ENCODE measurements around the gene MAPK4.

Gene MAPK4

DNA sequence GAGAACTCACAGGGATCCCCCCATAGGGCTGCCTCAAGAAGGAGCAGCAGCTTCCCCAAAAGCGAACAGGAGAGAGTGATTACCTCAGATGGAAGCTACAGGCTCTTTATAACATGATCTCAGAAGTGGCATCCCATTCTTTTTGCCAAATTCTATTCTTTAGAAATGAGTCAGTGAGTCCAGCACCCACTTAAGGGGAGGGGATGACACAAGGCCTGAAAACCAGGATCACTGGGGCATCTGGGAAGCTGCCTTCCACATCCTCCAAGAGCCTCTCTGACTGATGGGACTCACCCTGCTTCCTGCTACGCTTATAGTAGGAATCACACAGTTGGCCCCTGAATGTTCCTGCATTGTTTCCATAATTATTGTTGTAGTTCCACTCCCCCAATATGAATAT is 96.5 kb downstream of the MAPK4 start:
- no peak for DNase-seq

DNA sequence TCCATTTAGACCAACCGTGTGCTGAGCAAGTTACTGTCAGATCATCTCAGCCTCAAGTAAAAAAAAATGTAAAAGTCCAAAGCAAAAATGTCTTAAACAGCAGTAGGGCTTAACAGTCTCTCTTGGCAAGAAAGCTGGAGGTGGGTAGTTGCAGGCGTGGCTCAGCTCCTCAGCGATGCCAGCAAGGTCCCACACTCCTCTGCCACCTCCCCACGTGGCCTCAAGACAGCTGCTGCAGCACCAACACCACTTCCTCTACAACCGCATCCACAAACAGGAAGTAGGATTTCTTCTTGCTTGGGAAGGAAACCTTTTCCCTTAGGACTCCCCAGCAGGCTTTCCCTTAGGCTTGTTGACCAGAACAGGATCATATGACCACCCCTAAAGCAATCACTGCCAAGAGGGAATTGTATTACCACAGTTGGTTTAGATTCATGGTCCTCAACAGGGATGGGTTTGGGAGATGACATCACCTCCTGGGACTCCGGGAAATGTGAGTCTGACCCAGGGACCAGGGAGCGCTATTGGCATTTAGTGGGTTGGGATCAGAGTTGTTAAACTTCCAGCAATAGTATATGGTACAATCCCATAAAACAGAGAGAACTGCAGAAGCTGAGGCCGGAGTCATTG is 97.1 kb downstream of the MAPK4 start:
- no peak for DNase-seq

DNA sequence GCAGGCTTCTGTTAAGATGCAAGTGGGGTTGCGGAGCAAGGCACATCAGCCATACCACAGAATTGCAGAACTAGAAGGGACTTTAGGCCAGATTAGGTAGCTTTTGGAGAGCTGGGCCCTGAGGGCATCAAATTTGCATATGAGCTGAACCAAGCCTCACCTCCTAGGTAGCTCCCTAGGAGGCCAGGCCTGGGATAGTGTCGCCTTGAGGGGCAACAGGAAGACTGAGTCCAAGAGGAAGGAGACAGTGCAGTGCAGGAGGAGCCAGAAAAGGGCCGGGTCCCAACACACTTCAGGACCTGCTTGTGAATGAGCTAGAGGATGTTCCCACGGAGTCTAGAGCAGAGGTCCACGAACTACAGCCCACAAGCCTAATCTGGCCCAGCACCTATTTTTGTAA is 98.7 kb downstream of the MAPK4 start:
- no peak for DNase-seq

DNA sequence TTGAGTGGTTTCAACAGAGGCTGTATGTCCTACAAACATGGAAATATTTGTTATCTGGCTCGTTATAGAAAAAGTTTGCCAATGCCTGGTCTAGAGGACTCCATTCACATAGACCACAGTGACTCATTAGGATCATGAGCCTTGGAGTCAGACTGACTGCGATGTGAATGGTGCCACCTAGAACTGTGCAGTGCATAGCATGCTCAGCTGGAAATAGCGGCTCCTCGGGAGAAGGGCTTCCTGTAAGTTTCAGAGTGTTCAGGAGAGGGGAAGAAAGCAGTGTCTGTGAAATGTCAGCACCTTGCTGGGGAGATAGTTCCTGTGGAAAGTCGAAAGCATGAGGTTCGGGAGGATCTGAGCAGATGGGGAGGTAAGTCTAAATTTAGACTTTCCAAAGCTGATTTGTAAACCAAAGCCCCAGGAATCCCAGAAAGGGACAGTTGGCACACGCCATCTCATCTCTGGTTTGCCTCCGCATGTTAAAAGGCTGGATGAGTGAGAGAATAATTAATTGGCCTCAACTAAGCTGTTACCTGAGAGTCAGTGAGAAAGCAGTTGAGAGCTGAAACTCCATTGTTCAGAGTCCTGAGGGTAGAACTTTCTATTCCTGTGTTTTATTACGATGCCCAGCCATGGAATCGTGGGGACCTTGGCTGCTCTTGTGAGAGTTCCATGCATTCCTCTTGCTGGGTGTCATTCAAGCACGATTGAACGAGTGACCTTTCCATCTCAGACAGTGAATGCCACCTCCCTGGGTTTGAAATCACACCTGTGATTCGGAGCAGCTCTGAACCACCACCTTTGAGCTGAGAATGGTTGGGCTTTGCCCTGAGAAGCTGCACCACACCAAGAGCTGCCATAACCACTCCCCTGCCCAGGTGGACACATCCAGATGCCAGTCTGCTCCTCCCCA is 99.5 kb downstream of the MAPK4 start:
- no peak for DNase-seq

DNA sequence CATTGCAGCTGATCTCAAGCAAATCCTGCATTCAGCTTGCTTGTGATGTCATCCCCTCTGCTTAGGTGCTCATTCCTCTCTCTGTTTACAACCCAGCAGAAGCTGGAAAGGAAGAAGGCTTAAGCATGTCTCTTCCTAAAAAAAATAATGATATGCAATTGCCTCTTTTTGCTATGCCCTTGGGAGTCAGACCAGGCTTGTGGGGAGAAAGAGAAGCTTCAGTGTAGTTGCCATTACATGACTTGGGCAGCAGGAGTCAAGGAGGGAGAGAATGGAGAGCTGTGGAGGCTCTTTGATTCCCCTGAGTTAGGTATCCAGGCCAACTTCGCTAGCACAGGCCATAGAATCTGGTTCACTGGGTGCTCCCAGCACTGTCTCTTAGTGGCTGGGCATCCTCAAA is 101.1 kb downstream of the MAPK4 start:
- DNase-seq: no peak

DNA sequence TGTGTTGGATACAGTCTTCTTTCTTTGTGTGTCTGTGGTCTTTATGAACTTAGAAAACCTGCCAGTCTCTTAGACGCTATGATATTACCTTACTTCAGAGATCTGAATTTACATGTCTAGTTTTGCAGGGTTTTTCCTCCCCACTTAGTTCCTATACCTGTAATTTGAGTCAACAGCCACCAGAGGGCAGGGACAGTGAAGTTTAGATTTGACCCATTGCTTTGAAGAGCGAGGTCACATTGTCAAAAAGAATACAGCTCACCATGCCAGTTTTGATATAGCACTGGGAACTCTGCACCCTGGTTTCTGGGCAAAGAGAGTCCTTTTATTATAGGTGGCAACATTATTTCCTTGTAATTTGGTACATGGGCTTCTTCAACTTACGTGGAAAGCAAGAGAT is 102.3 kb downstream of the MAPK4 start:
- no peak for DNase-seq

DNA sequence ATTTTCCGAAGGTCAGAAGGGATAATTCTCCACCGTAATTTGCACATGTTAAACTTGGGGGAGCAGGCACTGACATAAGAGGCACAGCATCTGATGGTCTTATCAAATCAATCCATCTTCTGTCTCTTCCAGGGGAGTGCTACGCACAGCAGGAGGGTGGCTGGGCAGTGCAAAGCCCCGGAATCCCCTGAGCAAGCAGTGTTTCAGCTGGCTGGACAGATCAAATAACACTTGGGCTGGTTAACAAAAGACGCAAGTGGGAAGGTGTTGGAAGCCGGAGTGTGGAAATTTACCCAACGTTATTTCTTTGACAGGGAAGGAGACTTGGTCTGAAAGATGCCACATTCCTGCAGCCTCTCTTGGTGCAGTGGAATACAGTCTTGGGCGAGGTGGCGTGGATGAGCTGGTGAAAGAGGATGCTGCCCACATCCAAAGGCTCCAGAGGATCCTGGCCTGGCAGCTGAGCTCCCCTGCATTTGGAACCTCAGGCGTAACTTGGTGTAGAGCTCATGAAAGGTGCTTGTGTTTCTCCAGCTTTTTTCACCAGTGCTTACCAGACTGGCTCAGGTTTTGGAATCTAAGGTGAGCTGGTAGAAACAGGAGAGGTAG is 103.0 kb downstream of the MAPK4 start:
- no peak for DNase-seq

DNA sequence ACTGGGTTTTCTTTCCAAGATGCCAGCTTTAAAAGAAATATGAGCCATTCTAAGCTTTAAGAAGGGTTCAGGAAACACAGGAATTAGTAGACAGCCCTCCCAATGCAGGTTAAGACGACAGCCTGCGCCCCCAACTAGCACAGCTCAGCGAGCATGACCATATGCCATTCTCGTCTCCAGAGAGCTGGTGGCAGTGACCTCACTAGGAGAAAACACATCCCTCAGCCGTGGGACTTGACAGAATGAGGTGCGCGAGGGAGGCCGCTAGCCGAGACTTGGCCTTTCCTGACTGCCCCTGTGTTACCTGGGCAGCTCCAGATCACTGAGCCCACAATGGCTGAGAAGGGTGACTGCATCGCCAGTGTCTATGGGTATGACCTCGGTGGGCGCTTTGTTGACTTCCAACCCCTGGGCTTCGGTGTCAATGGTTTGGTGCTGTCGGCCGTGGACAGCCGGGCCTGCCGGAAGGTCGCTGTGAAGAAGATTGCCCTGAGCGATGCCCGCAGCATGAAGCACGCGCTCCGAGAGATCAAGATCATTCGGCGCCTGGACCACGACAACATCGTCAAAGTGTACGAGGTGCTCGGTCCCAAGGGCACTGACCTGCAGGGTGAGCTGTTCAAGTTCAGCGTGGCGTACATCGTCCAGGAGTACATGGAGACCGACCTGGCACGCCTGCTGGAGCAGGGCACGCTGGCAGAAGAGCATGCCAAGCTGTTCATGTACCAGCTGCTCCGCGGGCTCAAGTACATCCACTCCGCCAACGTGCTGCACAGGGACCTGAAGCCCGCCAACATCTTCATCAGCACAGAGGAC is 103.9 kb downstream of the MAPK4 start:
- no peak for DNase-seq

DNA sequence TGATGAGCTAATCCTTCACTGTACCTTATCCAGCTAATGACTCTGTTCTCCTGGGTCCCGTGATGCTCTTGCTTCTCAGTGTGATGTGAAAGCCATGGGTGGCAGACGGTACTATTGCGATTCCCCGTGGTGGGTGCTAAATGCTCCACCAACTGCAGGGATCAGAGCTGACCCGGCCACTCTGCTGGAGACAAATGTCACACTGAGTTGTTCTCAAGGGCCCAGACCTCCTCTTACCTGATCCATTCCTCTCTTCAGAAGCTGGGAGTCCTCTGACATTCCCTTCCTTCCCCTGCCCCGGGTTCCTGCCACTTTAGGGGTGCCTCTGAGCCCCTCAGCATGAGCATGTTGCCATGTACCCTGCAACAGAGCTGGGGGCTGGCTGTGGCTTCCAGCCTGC is 105.1 kb downstream of the MAPK4 start:
- DNase-seq: no peak

DNA sequence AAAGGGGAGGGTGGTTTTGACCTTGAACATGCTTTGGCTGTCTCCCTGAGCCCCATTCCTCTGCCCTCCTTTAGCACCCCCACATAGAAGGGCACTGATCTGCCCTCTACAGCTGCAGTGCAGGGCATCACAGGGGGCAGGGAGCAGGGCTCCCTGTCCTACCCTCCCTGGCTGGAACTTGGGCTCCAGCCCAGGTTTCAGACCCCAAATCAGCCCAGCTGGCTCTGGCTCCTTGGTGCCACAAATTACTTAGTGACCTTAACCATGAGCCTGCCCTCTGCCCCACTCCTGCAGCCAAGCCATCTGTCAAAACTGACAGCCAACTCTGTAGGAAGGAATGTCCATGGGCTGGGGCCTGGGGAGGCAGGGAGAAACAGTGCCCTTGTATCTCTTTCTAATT is 105.6 kb downstream of the MAPK4 start:
- no peak for DNase-seq

DNA sequence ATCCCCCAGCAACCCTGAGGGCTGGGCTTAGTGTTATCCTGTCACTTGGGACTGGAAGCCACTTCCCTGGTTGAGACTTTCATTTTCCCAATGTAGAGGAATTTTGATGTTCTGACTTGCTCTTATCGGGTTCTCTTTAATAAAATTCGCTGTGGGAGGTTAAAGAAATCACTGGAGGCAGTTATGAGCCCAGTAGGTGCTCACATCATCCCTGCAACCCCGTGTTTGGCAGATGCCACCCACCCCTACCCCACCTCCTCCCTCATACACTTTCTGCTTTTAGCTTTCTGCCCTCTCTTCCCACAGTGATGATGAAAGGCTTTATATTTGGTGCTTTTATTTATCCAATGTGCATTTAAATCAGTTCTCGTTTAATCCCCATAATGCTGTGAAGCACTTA is 106.6 kb downstream of the MAPK4 start:
- DNase-seq: no peak

DNA sequence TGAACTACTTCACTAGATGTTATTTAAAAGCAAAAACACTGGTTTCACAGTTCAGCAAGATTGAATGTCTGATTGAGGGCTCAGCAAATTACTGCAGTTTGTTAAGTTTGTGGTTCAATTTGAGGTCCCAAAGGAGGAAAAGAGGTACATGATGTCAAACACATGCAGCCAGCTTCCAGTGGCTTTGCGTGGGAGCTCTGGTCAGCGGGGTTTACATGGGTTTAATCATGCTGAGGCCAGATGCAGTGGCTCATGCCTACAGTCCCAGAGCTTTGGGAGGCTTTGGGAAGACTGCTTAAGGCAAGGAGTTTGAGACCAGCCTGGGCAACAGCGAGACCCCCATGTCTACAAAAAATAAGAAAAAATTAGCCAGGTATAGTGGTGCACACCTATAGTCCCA is 111.5 kb downstream of the MAPK4 start:
- DNase-seq: no peak

DNA sequence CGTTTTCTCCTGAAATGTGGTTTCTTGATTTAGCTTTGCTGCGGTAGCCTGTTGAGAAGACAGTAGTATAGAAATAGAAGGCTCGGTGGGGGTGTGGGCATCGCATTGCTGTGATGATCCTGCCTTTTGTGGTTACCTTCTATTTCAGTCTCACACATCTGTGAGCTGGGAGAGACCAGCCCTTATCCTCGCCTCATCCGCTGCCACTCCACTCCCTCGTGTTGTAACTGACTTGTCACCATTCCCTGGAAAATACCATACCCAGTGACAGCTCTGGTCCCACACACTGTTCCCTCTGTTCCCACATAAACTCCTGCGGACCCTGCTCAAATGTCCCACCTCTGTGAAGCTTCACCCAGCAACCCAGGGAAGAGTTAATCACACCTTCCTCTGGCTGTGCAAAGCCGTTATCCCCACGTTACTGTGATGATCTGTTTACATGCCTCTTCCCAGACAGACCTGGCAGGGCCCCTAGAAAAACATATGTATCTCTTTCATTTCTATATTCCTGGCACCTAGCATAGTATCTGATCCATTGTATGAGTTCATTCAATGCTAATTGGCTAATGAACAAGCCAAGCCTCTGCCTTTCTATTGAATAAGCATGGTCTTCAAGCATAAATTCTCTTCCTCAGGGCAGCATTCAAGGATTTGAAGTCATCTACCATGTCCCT is 114.6 kb downstream of the MAPK4 start:
- DNase-seq: no peak

DNA sequence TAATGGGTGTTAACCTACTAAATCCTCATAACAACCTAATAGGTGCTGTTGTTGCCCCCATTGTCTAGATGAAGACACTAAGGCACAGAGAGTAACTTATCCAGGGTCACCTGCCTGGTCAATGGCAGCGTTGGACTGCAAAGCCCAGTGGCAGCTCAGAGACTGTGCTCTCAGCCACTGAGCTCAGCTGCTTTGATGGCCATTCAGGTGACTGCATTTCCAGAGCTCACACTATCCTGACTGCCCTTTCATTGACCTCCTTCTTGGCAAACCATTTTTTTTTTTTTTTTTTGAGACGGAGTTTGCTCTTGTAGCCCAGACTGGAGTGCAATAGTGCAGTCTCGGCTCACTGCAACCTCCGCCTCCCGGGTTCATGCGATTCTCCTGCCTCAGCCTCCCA is 115.2 kb downstream of the MAPK4 start:
- DNase-seq: no peak

DNA sequence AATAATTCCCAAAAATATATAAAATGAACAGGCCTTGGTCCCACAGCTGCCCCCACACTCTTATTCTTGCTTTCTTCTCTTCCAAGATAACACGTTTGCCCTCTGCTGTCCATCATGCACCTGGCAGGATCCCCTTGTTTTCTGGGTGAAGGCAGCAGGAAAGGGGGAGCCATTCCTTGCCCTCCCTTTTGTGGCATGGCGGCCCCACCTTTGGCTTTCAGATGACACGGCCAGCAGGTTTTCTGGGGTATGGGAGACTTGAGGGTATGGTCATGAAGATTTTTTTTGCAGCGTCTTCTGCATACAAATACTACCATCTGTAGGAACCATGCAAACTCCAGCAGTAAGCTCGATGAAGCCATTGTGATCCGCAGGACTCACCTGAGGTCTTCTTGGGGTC is 118.8 kb downstream of the MAPK4 start:
- DNase-seq: no peak

DNA sequence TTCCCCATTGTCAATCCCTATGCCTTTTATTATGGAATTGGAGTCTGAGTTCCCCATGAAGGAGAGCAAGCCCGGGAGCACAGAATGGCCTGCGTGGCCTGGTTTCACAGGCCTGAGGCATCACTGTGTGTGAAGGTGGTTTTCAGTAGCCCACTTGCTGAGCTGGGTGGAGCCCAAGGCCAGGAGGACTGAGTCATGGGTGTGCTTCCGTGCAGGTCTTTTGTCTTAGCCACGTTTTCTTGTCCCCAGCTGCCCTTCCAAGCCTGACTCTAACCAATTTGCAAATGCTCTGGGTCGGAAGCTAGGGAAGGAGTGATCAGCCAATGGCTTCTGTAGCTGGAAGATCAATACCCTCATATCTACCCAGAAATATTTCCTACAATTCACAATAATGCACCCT is 119.2 kb downstream of the MAPK4 start:
- no peak for DNase-seq

DNA sequence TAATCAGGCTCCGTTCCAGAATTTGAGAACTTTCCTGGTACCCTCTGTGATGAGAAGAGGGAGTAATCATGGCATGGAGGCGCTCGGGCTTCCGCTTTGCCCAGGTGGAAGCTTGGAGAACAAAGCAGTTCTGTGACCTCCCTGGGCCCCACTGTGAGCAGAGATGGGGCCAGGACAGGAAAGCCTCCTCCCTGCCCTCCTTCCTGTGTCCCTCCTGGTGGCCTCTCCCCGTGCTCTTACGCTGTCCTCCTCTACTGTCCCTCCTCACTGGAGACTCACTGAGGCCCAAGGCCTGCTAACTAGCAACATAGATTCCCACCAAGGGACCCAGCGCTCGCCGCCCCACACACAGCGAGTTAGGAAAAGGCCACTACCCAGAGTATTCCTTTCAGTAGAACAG is 119.8 kb downstream of the MAPK4 start:
- DNase-seq: no peak

DNA sequence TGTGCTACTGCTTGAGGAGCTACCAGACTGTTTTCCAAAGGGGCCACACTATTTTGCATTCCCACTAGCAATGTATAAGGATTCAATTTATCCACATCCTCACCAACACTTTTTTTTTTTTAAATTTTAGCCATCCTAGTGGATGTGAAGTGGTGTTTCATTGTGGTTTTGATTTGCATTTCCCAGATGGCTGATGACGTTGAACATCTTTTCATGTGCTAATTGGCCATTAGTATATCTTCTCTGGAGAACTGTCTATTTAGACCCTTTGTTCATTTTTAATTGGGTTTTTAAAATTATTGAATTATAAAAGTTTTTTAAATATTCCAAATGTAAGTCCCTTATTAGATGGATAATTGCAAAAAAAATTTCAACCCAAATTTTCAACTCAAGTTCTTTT is 121.1 kb downstream of the MAPK4 start:
- DNase-seq: no peak

DNA sequence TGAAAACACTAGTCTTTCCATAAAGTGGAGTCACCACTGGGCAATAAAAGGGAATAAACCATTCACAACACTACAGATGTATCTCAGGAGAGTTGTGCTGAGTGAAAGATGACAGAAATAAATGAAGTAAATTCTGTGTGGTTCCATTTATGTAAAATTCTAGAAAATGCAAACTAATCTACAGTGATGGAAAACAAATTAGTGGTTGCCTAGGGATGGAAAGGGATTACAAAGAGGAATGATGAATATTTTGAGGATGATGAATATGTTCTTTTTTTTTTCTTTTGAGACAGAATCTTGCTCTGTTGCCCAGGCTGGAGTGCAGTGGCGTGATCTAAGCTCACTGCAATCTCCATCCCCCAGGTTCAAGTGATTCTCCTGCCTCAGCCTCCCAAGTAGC is 123.0 kb downstream of the MAPK4 start:
- DNase-seq: no peak

DNA sequence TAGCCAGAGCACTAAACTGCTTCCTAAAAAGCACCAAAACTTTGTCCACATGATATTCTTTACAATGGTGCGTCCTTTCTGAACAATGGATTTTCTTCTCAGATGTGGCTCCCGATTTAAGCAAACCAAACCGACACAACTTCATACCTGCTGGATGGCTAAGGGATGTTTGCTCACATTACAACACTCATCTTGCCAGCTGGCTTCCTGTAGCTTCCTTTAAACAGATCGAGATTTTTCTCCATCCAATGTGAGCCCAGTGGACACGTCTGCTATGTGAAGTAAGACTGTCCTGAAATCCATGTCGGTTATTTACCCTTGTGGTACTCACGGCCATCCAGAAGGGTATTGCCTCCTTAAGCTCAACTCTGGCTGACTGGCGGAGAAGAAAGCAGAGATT is 126.5 kb downstream of the MAPK4 start:
- DNase-seq: no peak

DNA sequence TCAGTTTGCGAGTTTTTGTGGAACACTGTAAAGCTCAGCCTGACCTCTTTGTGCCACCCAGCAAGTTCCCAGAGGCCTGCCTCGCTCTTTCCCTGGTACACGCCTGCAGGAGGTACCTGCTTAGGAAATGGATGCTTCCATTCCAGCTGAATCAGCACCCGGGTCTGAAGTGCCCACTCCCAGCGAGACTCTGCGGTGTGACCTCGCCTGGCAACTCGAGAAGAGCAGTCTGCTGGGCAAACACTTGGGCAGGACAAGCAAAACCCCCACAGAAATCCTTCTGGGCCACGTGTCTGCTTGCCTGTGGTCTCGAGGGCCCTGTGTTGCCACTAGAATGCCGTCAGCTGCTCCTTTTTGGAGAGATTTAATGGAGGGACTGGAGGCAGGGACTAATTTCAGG is 127.6 kb downstream of the MAPK4 start:
- no peak for DNase-seq

DNA sequence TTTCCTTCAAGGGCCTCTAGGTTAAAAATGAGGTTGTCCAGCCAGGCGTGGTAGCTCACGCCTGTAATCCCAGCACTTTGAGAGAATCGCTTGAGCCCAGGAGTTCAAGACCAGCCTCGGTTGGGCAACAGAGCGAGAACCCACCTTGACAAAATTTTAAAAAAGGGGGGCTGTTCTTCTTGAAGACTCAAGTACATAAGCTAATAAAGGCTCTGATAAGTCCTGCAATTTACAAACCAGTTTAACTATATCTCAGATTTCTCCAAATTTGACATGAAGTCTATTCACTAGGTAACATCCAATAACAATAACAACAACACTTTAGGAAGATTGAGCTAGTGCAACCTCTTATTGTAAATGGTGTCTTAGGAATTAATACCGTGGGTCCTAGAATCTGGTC is 129.7 kb downstream of the MAPK4 start:
- DNase-seq: no peak

DNA sequence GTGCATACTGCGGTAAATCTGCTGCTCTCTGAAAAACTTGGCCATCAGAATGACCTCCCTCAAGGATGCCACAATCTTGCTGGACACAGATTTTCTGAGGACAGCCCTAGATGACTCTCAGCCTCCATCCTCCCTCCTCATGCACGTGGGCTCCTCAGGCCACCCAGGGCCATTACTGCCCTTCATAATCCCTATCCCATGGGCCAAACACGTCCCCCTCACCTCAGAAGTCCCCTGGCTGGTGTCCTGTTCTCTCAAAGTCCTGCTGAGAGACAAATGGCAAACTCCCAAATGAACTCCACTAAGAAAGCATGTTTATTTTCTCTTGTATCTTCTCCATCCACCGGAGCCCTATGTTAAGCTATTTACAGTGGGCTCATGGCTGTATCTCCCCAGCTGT is 134.3 kb downstream of the MAPK4 start:
- no peak for DNase-seq
